B cell (primary cell): Measurements from ENCODE around the gene PTPN14. TPM values are rescaled to one million over a fixed set of nuclear protein-coding genes. Genes with fewer than 3 reads are reported as not detected.

Experiments
- ATAC-seq: fragments of 200-7000 bp; cut with Tn5 transposase; one replicate; pipeline ENCODE4 v1.10.0; 2021; ENCODE audit warnings: low read depth, mild to moderate bottlenecking, moderate number of reproducible peaks, moderate library complexity
- CTCF ChIA-PET: fragments of 350-600 bp; sonication (Branson Sonifier 250); formaldehyde crosslinking; loops from one replicate; lab custom pipeline; 2021; ENCODE audit warnings: antibody characterized with exemption, inconsistent platforms; lab: Charles Lee
- POLR2A ChIA-PET: fragments of 350-600 bp; sonication (Branson Sonifier 250); formaldehyde crosslinking; loops from one replicate; lab custom pipeline; 2021; ENCODE audit warnings: antibody characterized with exemption; lab: Charles Lee
- DNase-seq: peaks from one replicate; pipeline ENCODE4 v3.0.0; 2013
- H2AFZ ChIP-seq: 2 replicates; pipeline ENCODE4 v1.6.1; 2012; ENCODE audit warnings: mild to moderate bottlenecking, low read depth, low read length; ENCODE audit not compliant: insufficient read depth, poor library complexity, severe bottlenecking
- H3K27ac ChIP-seq, 2 donors: 1 replicate in 1 of 2; 2 replicates in 1 of 2; pipeline ENCODE4 v1.5.1; 2012 to 2013; ENCODE audit warnings: low read length in 2 of 2, mild to moderate bottlenecking in 2 of 2, moderate library complexity in 1 of 2
- H3K27me3 ChIP-seq, 4 experiments: fragments of 200-600 bp in 1 of 4; sonication (generic) in 1 of 4; replicated peaks in 1 of 4; 1 replicate in 2 of 4; 2 replicates in 2 of 4; pipeline versions ENCODE4 v1.6.1 to v1.7.0; 2013 to 2016; ENCODE audit warnings: low read length in 3 of 4, mild to moderate bottlenecking in 2 of 4, mixed read lengths in 1 of 4, moderate library complexity in 1 of 4; ENCODE audit not compliant: insufficient read depth in 4 of 4, control insufficient read depth in 3 of 4; ENCODE audit errors: control extremely low read depth in 1 of 4
- H3K36me3 ChIP-seq, 2 experiments: replicated peaks in 1 of 2; 1 replicate in 1 of 2; 2 replicates in 1 of 2; pipeline versions ENCODE4 v1.6.1 to v1.7.1; 2013; ENCODE audit warnings: low read length in 1 of 2; ENCODE audit not compliant: insufficient read depth in 2 of 2, control insufficient read depth in 1 of 2; ENCODE audit errors: control extremely low read depth in 1 of 2, extremely low read depth in 1 of 2
- H3K4me1 ChIP-seq, 2 donors: fragments of 200-600 bp in 1 of 2; sonication (generic) in 1 of 2; 1 replicate in 1 of 2; 2 replicates in 1 of 2; pipeline versions ENCODE4 v1.5.1 to v1.6.1; 2013 to 2017; ENCODE audit warnings: low read length in 2 of 2; ENCODE audit not compliant: control insufficient read depth in 2 of 2, insufficient read depth in 2 of 2
- H3K4me2 ChIP-seq: replicated peaks from 2 replicates; pipeline ENCODE3; 2012; ENCODE audit warnings: mild to moderate bottlenecking, low read depth, low read length; ENCODE audit not compliant: poor library complexity, severe bottlenecking
- H3K4me3 ChIP-seq, 5 experiments: fragments of 200-600 bp in 1 of 5; sonication (generic) in 1 of 5; 1 replicate in 3 of 5; 2 replicates in 2 of 5; pipeline versions ENCODE4 v1.5.1 to v1.7.0; 2011 to 2016; ENCODE audit warnings: low read length in 4 of 5, mild to moderate bottlenecking in 4 of 5, low read depth in 2 of 5, control low read depth in 1 of 5, moderate library complexity in 1 of 5; ENCODE audit not compliant: insufficient read depth in 1 of 5; ENCODE audit errors: control extremely low read depth in 1 of 5, extremely low read depth in 1 of 5
- H3K79me2 ChIP-seq: fragments of 200-600 bp; sonication (generic); one replicate; pipeline ENCODE4 v1.6.0; 2016; ENCODE audit warnings: low read length; ENCODE audit not compliant: control insufficient read depth, insufficient read depth
- H3K9ac ChIP-seq: fragments of 200-600 bp; sonication (generic); 2 replicates; pipeline ENCODE4 v1.6.1; 2017; ENCODE audit warnings: mild to moderate bottlenecking, low read length, moderate library complexity
- H3K9me3 ChIP-seq, 3 donors: one replicate each; pipeline versions ENCODE4 v1.6.1 to v1.7.1; 2013; ENCODE audit warnings: low read length in 2 of 3; ENCODE audit not compliant: control insufficient read depth in 2 of 3, insufficient read depth in 1 of 3; ENCODE audit errors: control extremely low read depth in 1 of 3
- H4K20me1 ChIP-seq: 2 replicates; pipeline ENCODE4 v1.6.0; 2012; ENCODE audit warnings: mild to moderate bottlenecking, low read length; ENCODE audit not compliant: insufficient read depth, control insufficient read depth, poor library complexity, severe bottlenecking
- H3K27ac Mint-ChIP-seq: one replicate; pipeline ENCODE4 v1.8.0; 2021; ENCODE audit warnings: mixed read lengths
- H3K27me3 Mint-ChIP-seq: one replicate; pipeline ENCODE4 v1.8.0; 2021; ENCODE audit warnings: mixed read lengths
- H3K4me1 Mint-ChIP-seq: one replicate; pipeline ENCODE4 v1.8.0; 2021; ENCODE audit warnings: mixed read lengths
- H3K4me3 Mint-ChIP-seq: one replicate; pipeline ENCODE4 v1.8.0; 2021; ENCODE audit warnings: mixed read lengths
- H3K9me3 Mint-ChIP-seq: one replicate; pipeline ENCODE4 v1.8.0; 2022; ENCODE audit warnings: mixed read lengths; ENCODE audit not compliant: insufficient read depth
- EZH2 ChIP-seq: IDR thresholded peaks from 2 replicates; pipeline ENCODE4 v1.6.1; 2012; ENCODE audit warnings: borderline replicate concordance, low read depth, mild to moderate bottlenecking, moderate library complexity, low read length; ENCODE audit not compliant: insufficient read depth, poor library complexity, severe bottlenecking
- WGBS: methylation state at CpG from one replicate; pipeline ENCODE4 v1.1.5; 2013; ENCODE audit warnings: missing lambda C conversion rate; ENCODE audit not compliant: insufficient coverage; 5-methylcytosine and 5-hydroxymethylcytosine counted together
- intact Hi-C: fragments of 100-400 bp; cut with micrococcal nuclease; formaldehyde crosslinking; loops from one replicate; pipeline ENCODE4 v1.10.0; 2022
- polyA plus RNA-seq: library from polyadenylated mRNA; depleted of rRNA; stranded (reverse); fragments of >200 nt; gene quantifications from 2 replicates; pipeline ENCODE4 v1.2.3, GENCODE V29; 2012
- total RNA-seq, 2 donors: library from RNA; stranded (reverse); fragments of 120-200 nt in 1 of 2; gene quantifications; 1 replicate in 1 of 2; 2 replicates in 1 of 2; pipeline versions ENCODE4 v1.2.3 to v1.2.4, GENCODE V29; 2013 to 2022
- TF ChIP-seq, protein P1 (sequence below): fragments of 200-600 bp; IDR thresholded peaks from one replicate; pipeline ENCODE4 v1.8.0; 2022; ENCODE audit warnings: antibody characterized with exemption, mild to moderate bottlenecking

Gene PTPN14
- total and polyA plus RNA-seq, 2 donors (not counting 1 experiment from before 2014, with no cell fraction given) = under 0.01 TPM; not detected in 1

DNA sequence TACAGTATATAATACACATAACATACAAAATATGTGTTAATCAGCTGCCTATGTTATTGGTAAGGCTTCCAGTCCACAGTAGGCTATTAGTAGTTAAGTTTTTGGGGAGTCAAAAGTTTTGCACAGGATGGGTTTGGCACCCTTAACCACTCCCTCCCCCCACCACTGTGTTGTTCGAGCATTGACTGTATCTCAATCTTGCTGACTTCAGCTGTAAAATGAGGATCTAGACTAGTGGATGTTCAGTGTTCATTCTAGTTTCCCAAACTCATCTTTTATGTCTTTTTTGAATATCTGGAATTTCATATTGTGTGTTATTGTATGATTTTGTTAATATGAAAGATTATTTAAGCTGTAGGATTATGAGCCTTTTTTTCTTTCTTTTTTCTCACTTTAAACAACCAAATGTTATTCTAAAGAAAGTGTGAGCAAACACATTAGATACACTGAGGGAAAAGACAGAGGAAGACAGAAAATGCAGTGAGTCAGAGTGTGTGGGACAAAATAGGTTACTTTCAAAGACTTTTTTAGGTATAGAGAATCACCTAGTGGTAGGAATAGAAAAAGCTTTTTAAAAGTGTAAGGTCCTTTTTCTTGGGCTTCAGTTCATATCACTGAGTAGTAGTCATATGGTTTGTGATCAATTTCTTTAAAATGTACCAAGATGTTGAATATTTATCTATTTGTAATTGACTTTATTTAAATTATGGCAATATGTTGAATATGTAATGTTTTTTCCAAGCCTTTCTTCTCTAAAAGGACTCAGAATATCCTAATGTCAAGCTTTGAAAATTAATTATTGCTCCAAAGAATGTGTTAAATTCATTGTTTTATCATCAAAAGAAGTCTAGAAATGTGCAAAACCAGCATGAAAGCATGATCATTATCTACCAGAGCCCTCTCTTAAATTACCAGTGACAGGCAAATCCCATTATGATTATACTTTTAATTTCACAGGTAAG is 33.7 kb upstream of the PTPN14 start:
- Histone ChIP-seq H3K27me3 (peaks cover 0 to 8% (median 3%) of the 10 kb centered on the region in 4 experiments), H3K4me3 (no peak overlapping the region), H3K4me1 (no peaks in the 10 kb centered on the region), H3K4me2 (no peak overlapping the region), H4K20me1 (no peaks in the 10 kb centered on the region), H3K27ac (no peak overlapping the region), H3K9ac (no peak overlapping the region), H2AFZ (no peak overlapping the region), H3K79me2 (no peaks in the 10 kb centered on the region), H3K36me3 (no peaks in the 10 kb centered on the region), H3K9me3 (no peaks in the 10 kb centered on the region)
- Mint-ChIP-seq H3K27me3 (peaks cover 36% of the 10 kb centered on the region), H3K4me3 (no peak overlapping the region), H3K27ac (no peak overlapping the region), H3K9me3 (no peaks in the 10 kb centered on the region), H3K4me1 (no peaks in the 10 kb centered on the region)
- POLR2A ChIA-PET = no interaction called here
- DNase-seq (no peak), ATAC-seq (no peak)
- CTCF ChIA-PET = interaction anchor here (1.0 to 3.4 kb wide), 4 partner anchors 43 to 324 kb away, joined by 3 to 23 read pairs (median 6); no protein-coding TSS in a partner anchor
- TF ChIP-seq, protein P1, sequence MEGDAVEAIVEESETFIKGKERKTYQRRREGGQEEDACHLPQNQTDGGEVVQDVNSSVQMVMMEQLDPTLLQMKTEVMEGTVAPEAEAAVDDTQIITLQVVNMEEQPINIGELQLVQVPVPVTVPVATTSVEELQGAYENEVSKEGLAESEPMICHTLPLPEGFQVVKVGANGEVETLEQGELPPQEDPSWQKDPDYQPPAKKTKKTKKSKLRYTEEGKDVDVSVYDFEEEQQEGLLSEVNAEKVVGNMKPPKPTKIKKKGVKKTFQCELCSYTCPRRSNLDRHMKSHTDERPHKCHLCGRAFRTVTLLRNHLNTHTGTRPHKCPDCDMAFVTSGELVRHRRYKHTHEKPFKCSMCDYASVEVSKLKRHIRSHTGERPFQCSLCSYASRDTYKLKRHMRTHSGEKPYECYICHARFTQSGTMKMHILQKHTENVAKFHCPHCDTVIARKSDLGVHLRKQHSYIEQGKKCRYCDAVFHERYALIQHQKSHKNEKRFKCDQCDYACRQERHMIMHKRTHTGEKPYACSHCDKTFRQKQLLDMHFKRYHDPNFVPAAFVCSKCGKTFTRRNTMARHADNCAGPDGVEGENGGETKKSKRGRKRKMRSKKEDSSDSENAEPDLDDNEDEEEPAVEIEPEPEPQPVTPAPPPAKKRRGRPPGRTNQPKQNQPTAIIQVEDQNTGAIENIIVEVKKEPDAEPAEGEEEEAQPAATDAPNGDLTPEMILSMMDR = peak; percentile 28
- no peak for TF ChIP-seq EZH2
- intact Hi-C loops = loop anchor here (1.0 kb wide), 1 partner anchor 252 kb away; no protein-coding TSS in a partner anchor
- no CpG with 5 or more reads among the region's 1 CpG for WGBS
